Heart right ventricle (tissue), 16 donors: ENCODE measurements around the gene DGAT2. TPM values are rescaled to one million over a fixed set of nuclear protein-coding genes. Genes with fewer than 3 reads are reported as not detected.
"Not testable (repeated sequence)": the region's sequence is repeated elsewhere in the genome, so short reads cannot be mapped to it uniquely, and the experiment has no call there.

Experiments
- ATAC-seq, 8 donors: fragments of 200-7000 bp; cut with Tn5 transposase; one replicate each; pipeline ENCODE4 v1.9.1; 2020; ENCODE audit warnings: mild to moderate bottlenecking in 8 of 8, moderate library complexity in 8 of 8, moderate number of reproducible peaks in 1 of 8
- DNase-seq, 2 donors: peaks; one replicate each; pipeline ENCODE4 v3.0.0-alpha.2; 2020
- H3K27ac ChIP-seq, 10 donors: fragments of 200-600 bp; sonication (generic) in 2 of 10; one replicate each; pipeline versions ENCODE4 v1.5.0 to v1.8.0; 2020 to 2022; ENCODE audit warnings: mild to moderate bottlenecking in 3 of 10
- H3K27me3 ChIP-seq, 7 donors: fragments of 200-600 bp; one replicate each; pipeline ENCODE4 v1.8.0; 2021 to 2022; ENCODE audit warnings: mild to moderate bottlenecking in 2 of 7
- H3K36me3 ChIP-seq, 9 donors: fragments of 200-600 bp; sonication (generic) in 1 of 9; one replicate each; pipeline versions ENCODE4 v1.5.0 to v1.8.0; 2020 to 2022; ENCODE audit warnings: mild to moderate bottlenecking in 2 of 9
- H3K4me1 ChIP-seq, 9 donors: fragments of 200-600 bp; sonication (generic) in 1 of 9; one replicate each; pipeline versions ENCODE4 v1.5.0 to v1.8.0; 2020 to 2022; ENCODE audit warnings: mild to moderate bottlenecking in 4 of 9
- H3K4me3 ChIP-seq, 10 donors: fragments of 200-600 bp; sonication (generic) in 2 of 10; one replicate each; pipeline versions ENCODE4 v1.5.0 to v1.8.0; 2020 to 2022; ENCODE audit warnings: mild to moderate bottlenecking in 7 of 10, moderate library complexity in 2 of 10
- H3K9me3 ChIP-seq, 11 donors: fragments of 200-600 bp in 10 of 11; sonication (generic) in 2 of 11; one replicate each; pipeline versions ENCODE4 v1.5.0 to v1.8.0; 2013 to 2022; ENCODE audit warnings: mild to moderate bottlenecking in 2 of 11, control low read depth in 1 of 11, moderate library complexity in 1 of 11
- WGBS, 2 donors: extraction: QIAGEN DNeasy Blood & Tissue Kit; methylation state at CpG; one replicate each; pipeline ENCODE4 v1.1.7; 2013; ENCODE audit warnings: inconsistent platforms in 1 of 2; 5-methylcytosine and 5-hydroxymethylcytosine counted together
- intact Hi-C, 10 donors: fragments of 100-400 bp; cut with DNase I; formaldehyde crosslinking; loops; one replicate each; pipeline versions ENCODE4 v1.11.1 to v1.14.2; 2022
- polyA plus RNA-seq, 2 donors: library from polyadenylated mRNA; stranded (reverse); fragments of 200-250 nt; gene quantifications; one replicate each; pipeline ENCODE4 v1.2.3, GENCODE V29; 2013
- total RNA-seq, 10 donors: library from RNA; stranded (reverse); fragmentation: NEBNext Ultra II Directional in 3 of 10; extraction: Animal tissue kit (Norgen Biotek cat#: 25700) in 3 of 10; gene quantifications; one replicate each; pipeline versions ENCODE4 v1.2.1 to v1.2.4, GENCODE V29; 2021 to 2023
- TF ChIP-seq, protein P1 (sequence below), 9 donors: fragments of 200-600 bp; sonication (generic) in 2 of 9; IDR thresholded peaks; one replicate each; pipeline versions ENCODE4 v1.5.0 to v1.8.0; 2021 to 2022; ENCODE audit warnings: antibody characterized with exemption in 9 of 9, mild to moderate bottlenecking in 5 of 9, moderate library complexity in 1 of 9
- donor health status: Arrhythmogenic right ventricular cardiomyopathy.
- donor health status: ischemic (EF 13 %, LVEDD 7.1; RV severe dilation, severe dysfunction).
- donor health status: healthy with polysubstance abuse.
- donor health status: DM: no; HTN: yes; CAD: no.
- donor health status: DM: no; HTN: no; CAD: no.
- donor health status: ischemic (EF 25% LVEDD 6.9; RV normal size, moderate dysfunction).
- donor health status: ischemic (EF 25% LVEDD 5.7; RV mildly dilated, moderate dysfunction).
- donor health status: healthy.
- donor health status: DM: yes; HTN: yes; CAD: no.
- donor health status: Ischemic cardiomyopathy.
- donor health status: ischemic (EF 35%, LVEDD 5.7; RV mildly dilated, moderate dysfunction).
- donor health status: nonischemic (EF 11% LVEDD 7.7; RV severe dilation, severe dysfunction).
- donor health status: DM: yes; HTN: yes; CAD: no.
- donor health status: PGD.
- donor health status: ischemic (EF 29% LVEDD 5.4; RV normal size, mild dysfunction).
- donor health status: nonischemic (EF 23%, LVEDD 6.1; RV moderate dilation, normal function).

The DGAT2 gene
- total and polyA plus RNA-seq, 12 donors = 6.2 to 24.4 (median 10.6) TPM

DNA sequence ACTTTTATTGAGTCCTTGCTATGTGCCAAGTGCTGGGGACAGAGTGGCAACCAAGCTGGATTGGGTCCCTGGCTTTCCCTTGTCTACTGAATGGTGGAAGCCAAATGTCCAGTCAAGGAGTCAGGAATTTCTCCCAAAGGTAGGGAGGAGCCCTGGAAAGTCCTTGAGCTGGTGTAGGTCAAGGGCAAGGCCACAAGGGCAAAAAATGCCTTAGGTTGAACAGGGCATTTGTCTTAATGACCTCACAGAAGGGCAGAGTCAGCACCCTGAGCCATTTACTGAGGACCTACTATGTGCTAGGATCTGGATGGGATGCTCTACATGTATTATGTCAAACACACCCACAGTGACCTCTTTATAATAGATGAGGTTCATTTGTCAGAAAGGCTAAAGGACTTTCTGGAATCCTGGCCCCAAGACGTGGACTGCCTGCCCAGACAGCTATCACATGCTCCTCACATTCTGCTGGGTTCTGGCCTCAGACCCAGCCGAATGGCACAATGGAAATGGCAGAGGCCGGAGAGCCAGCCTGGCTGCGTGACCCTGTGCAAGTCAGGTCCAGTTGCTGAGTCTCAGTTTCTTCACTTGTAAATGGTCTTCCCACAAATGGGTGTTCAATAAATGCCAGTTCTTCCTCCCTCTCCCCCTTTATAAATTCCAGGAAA, 33.3 kb upstream of the DGAT2 start:
- Histone ChIP-seq H3K27me3 (peaks cover 0 to 4% (median 0%) of the 10 kb centered on the region in 7 donors), H3K9me3 (no peaks in the 10 kb centered on the region), H3K27ac (peak overlapping the region in 6 of 10 donors; percentile 4 to 87 (median 53)), H3K36me3 (no peaks in the 10 kb centered on the region), H3K4me1 (peaks cover 0 to 31% (median 10%) of the 10 kb centered on the region in 9 donors), H3K4me3 (no peak overlapping the region)
- intact Hi-C loops = no loop called here
- WGBS, 2 donors = 60 to 71% methylated on average over 4 of the region's 4 CpGs
- DNase-seq (no peak), ATAC-seq (peak in 4 of 8 donors; percentile 22 to 64 (median 40))
- TF ChIP-seq, protein P1, sequence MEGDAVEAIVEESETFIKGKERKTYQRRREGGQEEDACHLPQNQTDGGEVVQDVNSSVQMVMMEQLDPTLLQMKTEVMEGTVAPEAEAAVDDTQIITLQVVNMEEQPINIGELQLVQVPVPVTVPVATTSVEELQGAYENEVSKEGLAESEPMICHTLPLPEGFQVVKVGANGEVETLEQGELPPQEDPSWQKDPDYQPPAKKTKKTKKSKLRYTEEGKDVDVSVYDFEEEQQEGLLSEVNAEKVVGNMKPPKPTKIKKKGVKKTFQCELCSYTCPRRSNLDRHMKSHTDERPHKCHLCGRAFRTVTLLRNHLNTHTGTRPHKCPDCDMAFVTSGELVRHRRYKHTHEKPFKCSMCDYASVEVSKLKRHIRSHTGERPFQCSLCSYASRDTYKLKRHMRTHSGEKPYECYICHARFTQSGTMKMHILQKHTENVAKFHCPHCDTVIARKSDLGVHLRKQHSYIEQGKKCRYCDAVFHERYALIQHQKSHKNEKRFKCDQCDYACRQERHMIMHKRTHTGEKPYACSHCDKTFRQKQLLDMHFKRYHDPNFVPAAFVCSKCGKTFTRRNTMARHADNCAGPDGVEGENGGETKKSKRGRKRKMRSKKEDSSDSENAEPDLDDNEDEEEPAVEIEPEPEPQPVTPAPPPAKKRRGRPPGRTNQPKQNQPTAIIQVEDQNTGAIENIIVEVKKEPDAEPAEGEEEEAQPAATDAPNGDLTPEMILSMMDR (IDR thresholded peaks at IDR 0.05) = no peak

DNA sequence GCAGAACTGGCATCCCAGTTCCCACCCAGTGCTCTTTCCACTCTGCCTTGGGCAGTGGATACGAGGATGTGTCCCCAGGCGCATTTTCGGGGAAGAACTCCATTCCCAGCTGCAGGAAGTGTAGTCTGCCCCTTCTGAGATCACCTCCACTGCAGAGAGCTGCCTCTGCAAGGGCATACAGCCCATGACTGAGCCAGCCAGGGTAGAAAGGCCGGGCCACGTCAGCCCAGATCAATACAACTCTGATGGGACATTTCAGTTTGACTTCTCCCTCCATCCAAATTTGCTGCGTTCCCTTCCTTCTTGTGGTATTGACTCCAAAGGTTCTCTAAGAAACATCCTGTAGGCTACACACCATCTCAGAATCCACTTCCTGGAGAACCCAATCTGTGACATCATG, 31.3 kb upstream of the DGAT2 start:
- Histone ChIP-seq H3K9me3 (no peaks in the 10 kb centered on the region), H3K27ac (no peak overlapping the region), H3K36me3 (no peaks in the 10 kb centered on the region), H3K4me3 (no peak overlapping the region), H3K4me1 (peaks cover 0 to 31% (median 10%) of the 10 kb centered on the region in 9 donors), H3K27me3 (peaks cover 0 to 4% (median 0%) of the 10 kb centered on the region in 7 donors)
- DNase-seq (no peak), ATAC-seq (no peak)
- intact Hi-C loops = no loop called here
- TF ChIP-seq, protein P1 (IDR thresholded peaks at IDR 0.05) = no peak
- WGBS, 2 donors = 75 to 86% methylated on average over 6 of the region's 6 CpGs

DNA sequence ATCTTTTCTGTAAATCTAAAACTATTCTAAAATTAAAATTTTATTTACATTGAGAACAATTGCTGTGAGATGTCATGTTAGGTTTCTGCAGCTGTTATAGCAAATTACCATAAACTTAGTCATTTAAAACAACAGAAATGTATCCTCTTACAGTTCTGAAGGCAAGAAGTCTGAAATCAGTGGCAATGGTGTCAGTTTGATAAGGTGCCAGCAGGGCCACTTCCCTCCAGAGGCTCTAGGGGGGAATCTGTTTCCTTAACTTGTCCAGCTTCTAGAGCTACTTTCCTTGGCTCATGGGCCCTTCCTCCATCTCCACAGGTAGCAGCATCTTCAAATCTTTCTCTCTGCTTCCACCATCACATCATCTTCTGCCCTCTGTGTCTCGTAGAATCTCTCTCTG, 27.9 kb upstream of the DGAT2 start:
- Histone ChIP-seq H3K27me3 (peaks cover 0 to 9% (median 0%) of the 10 kb centered on the region in 7 donors), H3K9me3 (no peaks in the 10 kb centered on the region), H3K4me3 (no peak overlapping the region), H3K4me1 (peaks cover 0 to 27% (median 19%) of the 10 kb centered on the region in 9 donors), H3K27ac (no peak overlapping the region), H3K36me3 (no peaks in the 10 kb centered on the region)
- TF ChIP-seq, protein P1 (IDR thresholded peaks at IDR 0.05) = no peak
- no peak for DNase-seq
- intact Hi-C loops = no loop called here
- no peak for ATAC-seq
- WGBS, 2 donors = 87 to 94% methylated on average over 1 of the region's 1 CpG

DNA sequence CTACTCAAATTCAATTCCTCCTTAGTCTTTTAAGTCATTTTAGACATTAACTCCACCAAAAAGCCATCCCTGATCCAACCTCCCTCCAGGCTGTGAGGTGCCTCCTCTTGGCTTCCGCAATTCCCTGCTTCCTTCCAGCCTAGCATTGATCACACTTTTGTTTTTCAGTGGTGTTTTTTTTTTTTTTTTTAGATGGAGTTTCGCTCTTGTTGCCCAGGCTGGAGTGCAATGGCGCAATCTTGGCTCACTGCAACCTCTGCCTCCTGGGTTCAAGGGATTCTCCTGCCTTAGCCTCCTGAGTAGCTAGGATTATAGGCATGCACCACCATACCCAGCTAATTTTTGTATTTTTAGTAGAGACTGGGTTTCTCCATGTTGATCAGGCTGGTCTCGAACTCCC, 25.4 kb upstream of the DGAT2 start:
- ATAC-seq, intact Hi-C loops, H3K27me3 ChIP-seq, DNase-seq, H3K4me3 ChIP-seq, H3K36me3 ChIP-seq, H3K9me3 ChIP-seq: not testable (repeated sequence)
- Histone ChIP-seq H3K27ac (peak overlapping the region in 6 of 10 donors; percentile 27 to 94 (median 78)), H3K4me1 (peaks cover 0 to 26% (median 19%) of the 10 kb centered on the region in 9 donors)
- WGBS, 2 donors = 92 to 96% methylated on average over 4 of the region's 4 CpGs
